GM19467 (cell line): ENCODE measurements around the gene MADD.

ENCODE experiments used
- ATAC-seq: cut with Tn5 transposase; IDR thresholded peaks from one replicate; pipeline ENCODE4 v1.9.1; 2021; ENCODE audit warnings: mild to moderate bottlenecking, moderate library complexity; ENCODE audit not compliant: unreplicated experiment

MADD gene

DNA sequence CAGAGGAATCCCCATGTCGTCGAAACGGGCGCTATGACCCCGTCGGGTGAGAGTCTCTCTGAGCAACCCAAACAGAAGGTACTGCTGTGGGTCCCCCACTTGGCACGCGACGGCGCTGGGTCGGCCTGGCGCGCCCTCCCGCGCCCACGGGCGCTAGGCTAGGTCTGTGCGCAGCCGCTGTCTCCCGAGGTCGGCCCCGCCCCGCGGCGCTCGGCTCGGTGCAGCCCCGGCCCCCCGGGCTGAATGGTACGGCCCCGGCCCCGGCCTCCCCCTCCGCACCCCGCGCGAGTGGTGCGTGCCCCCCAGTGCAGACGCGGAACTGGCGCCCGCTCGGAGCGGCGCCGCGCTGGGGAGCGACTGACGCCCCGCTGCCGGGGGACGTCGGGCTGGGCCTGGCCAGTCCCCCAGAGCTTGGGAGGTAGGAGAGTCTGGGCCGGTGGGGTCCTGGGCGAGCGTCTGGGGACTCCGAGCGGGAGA, at the start of gene MADD:
Gene MADD (plus strand): TSS at position 305 of the 477 bp plus-strand sequence.
- ATAC-seq = peak; percentile 69

GRCh38 chr11:47220401-47220821, 49.5 kb upstream of the MADD start:
- ATAC-seq = no peak

GRCh38 chr11:47222696-47223095, 47.2 kb upstream of the MADD start:
- ATAC-seq = no peak

DNA sequence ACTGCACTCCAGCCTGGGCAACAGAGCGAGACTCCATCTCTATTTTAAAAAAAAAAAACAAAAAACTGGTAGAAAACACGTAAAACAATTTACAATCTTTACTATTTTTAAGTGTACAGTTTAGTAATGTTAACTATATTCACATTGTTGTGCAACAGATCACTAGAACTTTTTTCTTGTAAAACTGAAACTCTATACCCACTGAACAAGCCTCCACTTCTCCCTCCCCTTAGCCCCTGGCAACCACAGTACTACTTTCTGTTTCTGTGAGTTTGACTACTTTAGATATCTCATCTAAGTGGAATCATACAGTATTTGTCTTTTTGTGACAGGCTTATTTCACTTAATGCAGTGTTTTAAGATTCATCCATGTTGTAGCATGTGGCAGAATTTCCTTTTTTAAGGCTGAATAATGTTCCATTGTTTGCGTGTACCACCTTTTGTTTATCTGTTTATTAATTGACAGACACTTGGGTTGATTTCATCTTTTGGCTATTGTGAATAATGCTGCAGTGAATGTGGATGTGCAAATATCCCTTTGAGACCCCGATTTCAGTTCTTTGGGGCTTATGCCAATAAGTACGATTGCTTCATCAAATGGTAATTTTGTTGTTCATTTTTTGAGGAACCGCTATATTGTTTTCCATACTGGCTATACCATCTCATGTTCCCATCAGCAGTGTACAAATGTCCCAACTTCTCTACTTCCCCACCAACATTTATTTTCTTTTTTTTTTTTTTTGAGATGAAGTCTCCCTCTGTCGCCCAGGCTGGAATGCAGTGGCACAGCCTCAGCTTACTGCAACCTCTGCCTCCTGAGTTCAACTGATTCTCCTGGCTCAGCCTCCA, 44.2 kb upstream of the MADD start:
- ATAC-seq = peak; percentile 96

GRCh38 chr11:47229161-47229560, 40.8 kb upstream of the MADD start:
- no peak for ATAC-seq

DNA sequence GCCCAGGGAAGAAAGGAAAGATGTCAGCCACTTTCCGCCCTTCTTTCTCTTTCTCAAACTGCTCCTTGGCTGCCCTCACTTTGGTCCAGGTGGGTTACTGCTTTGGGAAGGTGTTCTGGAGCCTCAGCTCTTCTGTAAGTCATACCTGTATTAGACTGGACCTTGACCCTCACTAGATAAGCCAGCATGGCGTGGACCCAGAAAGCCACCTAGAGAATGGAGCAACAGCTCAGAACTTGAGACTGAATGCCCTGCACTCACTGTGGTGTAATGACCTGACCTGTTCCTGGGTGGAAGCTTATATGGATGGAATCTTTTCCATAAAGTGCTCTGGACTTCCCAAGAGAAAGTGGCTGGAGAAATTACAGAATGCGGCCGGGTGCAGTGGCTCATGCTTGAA, 36.9 kb upstream of the MADD start:
- ATAC-seq = no peak

DNA sequence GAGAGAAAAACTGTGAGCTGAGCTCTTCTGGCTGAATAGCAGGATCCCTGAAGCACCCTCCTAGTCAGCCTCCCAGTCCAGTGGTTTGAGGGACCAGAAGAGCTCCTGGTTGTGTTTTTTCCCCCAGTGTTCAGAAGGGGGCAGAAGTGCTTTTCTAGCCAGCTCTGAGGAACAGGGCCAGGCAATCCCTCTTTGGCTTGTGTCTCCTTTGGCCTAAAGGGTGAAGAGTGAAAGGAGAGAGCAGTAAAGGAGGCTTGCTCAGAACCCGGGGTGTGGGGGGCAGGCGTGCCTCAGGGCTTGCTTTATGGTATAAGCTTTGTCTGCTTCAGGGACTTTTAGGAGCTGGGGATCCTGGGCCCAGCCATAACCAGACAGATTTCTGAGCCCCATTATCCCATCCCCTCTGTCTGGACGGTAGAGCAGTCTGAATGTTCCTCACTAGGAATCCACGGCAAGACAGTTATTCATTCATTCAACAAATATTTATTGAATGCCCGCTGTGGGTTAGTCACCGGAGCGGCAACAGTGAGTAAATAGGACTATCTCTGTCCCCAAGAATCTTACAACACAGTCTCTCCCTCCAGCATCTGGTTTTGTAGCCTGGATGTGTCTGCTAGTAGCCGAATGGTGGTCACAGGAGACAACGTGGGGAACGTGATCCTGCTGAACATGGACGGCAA, 35.8 kb upstream of the MADD start:
- ATAC-seq = no peak

- ATAC-seq = no peak
Observed at GRCh38 chr11:47234669-47235100, 35.2 kb upstream of the MADD start.

GRCh38 chr11:47235163-47235562, 34.8 kb upstream of the MADD start:
- ATAC-seq = no peak

DNA sequence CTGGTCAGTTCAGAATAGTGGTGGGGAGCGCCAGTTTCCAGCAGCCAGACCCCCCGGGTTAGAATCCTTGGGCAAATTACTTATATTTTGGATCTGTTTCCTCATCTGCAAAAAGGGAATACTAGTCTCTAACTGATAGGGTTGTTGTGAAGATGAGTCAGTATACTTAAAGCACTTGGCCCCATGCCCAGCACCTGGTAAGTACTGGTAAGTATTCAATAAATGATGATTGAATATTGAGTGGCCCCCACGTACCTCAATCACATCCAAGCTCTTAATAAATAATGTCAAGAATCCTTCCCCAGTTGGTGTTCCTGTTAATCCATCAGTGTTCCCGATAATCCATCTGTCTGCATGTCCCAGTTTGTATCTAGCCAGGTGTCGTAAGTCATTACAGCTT, 33.5 kb upstream of the MADD start:
- no peak for ATAC-seq

GRCh38 chr11:47239852-47240251, 30.1 kb upstream of the MADD start:
- ATAC-seq = no peak

GRCh38 chr11:47241841-47242301, 28.1 kb upstream of the MADD start:
- ATAC-seq = no peak

DNA sequence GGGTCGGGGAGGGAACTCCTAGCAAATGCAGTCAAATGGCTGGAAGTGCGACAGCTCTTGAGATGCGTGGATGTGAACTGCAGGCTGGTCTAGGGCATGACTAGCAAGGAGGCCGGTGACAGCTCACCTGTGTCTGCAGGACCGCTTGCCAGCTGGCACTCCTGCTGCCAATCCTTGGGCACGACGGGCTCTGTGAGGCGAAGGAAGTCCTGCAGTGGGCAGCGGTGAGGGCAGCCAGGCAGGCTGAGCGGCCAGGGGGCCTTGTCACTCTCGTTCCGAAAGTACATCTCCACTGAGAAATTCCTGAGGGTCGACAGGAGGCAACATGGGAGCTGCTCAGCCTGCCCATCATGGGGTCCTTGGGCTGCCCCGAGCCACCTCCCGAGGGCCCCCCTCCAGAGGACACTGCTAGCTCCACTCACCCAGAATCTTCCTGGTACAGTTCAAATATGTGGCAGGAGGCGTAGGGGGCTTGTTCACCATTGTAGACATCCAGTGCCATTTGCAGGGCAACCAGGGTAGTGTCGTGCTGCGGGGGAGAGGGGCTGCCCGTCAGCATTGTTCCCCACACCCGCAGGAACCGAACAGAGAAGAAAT, 27.2 kb upstream of the MADD start:
- ATAC-seq = no peak

- ATAC-seq = no peak
Observed at GRCh38 chr11:47243454-47243853, 26.5 kb upstream of the MADD start.

DNA sequence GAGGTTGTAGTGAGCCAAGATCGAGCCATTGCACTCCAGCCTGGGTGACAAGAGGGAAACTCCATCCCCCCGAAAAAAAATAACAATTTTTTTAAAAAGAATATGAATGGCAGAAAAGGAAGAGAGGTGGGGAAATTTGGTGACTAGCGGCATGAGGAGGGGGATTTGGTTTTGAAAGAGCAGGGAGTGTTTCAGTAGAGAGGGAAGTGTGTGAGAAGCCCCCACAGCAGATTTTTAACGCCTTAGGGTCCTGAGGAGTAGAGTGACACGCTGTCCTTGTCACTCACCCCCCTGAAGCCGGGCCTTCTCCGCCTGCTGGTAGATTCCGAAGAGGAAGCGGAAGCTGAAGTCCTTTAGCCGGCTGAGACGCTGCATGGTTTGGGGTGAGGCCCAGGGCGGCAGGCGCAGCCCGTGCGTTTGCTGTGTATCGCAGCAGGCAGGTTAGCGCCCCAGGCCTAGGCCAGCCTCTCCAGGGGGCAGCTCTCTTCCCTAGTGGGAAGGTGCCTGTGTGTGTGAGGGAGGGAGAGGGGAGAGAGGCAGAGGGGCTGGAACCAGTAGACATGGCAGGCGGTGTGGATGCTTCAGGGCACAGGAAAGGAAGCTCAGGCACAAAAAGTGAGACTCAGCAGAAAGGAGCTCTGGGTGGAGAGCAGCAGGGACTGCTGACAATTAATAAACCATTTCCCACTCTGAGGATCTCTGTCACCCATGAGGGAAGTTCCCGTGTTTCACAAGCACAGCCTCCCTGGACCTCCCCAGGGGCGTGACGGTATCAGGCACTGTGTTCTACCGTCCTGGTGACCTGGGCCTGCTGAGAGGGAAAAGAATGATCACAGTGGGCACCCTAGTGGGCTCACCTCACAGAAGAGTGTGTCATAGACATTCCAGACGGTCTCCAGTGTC, 25.2 kb upstream of the MADD start:
- ATAC-seq = no peak

DNA sequence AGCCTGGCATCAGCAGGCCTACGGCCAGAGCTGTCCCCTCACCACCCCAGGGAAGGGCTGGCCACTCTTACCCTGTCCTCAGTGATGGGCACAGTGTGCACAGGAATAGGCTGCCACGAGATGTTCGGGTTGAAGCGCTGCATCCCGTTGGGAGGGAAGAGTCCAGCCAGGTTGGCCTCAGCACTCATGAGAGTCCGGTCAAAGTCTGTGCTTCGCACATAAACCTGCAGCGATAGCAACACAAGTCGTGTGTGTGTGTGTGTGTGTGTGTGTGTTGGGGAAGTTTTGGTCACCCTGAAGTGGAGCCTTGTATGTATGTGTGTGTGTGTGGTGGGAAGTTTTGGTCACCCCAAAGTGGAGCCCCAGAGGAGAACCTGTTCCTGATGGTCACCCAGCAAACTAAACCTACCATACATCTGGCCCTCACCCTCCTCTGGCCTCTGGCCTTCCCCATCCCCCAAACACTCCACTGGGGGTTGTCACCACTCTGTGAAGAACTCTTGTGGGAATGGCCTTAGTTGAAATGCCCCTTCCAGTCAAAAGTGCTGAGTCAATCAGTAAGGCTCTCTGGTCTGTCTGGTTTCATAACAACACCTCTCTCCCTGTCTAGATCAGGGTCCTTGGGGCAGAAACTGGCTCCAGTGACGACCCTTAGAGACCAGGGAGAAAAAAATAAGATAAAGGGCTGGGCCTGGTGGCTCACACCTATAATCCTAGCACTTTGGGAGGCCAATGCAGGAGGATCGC, 24.1 kb upstream of the MADD start:
- ATAC-seq = no peak

GRCh38 chr11:47247502-47247901, 22.4 kb upstream of the MADD start:
- ATAC-seq = no peak

DNA sequence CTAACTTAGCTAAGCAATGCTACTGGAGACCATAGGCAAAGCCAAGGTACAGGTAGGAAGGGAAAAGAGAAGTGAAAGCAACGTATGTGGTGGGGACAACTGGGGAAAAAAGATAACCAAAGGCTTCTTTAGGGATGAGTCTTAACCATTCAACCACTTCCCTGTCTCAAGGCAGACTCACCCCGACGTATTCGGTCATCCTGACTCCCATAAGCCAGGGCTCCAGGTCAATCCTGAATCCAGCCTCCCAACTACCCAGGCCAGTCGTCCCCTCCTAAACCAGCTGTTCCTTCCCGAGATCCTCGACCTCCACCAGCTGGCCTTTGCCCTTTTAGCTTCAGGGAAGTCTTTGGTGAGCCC, 21.6 kb upstream of the MADD start:
- ATAC-seq = peak; percentile 22

GRCh38 chr11:47248664-47249377, 21.1 kb upstream of the MADD start, which contains the start of gene ACP2:
TSS of gene ACP2 (minus strand) at chr11:47248814. CDS start at chr11:47248789, 25 bp downstream.
- peak; percentile 80 for ATAC-seq
